ENCODE measurements around the gene ZNF624.

DNA sequence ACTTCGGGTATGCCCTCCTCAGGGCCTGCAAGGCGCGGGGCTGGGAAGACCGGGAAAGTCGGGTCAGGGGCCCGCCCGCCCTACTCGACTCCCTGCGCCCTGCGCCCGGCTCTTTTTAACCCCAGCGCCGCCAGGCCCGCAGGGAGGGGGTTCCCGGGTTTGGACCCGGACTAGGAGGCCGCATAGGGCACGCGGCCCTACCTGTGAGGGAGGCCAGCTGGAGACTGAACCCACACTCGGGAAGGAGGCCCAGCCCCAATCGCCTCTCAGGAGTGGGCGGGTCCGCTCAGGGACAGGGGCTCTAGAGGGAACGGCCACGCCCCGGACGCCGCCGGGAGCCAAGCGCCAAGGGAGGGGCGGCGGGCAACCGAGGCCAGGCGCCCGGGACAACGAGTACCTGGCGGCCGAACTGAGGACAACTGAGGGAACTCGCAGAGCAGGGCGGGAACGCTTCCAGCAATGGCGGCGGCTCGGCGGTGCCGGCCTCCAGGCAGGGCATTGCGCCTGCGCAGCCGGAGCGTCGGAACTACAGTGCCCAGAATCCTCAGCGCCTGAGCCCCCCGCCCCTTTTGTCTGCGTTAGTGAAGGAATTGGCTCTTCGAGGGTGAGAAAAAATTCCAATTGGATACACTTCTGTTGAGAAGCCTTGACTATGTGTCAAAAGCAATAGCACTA is at the start of gene ZNF624:
- TF ChIP-seq SUZ12 (IDR thresholded peaks at IDR 0.05; ENCODE audit: extremely low read depth, insufficient read depth, insufficient read length), result no peak
- TF ChIP-seq ZNF274 (IDR thresholded peaks at IDR 0.05; ENCODE audit: low read depth, low read length), result no peak
